Fibroblast of skin of abdomen (primary cell): ENCODE results near the gene ATXN1.
A peak's percentile ranks its signal among the peaks of the same experiment; 100 is the strongest.
"Not testable (repeated sequence)": the region's sequence is repeated elsewhere in the genome, so short reads cannot be mapped to it uniquely, and the experiment has no call there.

ENCODE experiments used
- DNase-seq: peaks from one replicate; pipeline ENCODE4 v3.0.0-alpha.2; 2013

Gene ATXN1

DNA sequence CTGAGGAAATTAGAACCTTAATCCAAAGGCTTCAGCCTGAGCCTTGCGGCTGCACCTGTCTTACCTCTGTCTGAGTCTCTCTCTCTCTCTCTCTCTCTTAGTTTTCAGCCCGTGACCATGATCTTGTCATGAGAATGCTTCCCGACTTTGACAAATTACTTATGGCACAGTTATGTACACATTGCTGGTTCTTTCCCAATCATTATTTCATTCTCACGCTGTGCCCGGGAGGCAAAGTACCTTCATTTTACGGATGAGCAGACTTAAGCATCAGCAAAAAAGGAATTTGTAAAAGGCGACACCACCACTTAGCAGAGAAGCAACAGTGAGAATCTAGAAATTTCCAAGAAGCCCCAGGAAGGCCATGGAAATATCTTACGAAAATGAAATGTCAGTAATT lies 468.3 kb downstream of the ATXN1 start:
- DNase-seq = no peak

GRCh38 chr6:16292432-16292831 lies 468.8 kb downstream of the ATXN1 start:
- DNase-seq = no peak

DNA sequence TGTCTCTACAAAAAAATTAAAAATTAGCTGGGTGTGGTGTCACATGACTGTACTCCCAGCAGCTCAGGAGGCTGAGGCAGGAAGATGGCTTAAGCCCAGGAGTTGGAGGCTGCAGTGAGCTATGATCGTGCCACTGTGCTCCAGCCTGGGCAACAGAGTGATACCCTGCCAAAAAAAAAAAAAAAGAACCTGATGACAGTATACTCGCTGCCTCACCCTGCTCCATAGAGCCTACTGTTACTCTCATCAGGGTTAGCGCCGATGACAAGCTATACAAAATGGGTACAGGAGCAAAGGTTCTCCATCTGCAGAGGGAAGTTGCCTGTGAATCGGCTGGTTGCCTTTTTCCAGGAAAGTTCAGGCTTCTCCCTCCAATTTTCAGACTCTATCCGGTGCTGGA lies 469.5 kb downstream of the ATXN1 start:
- no peak for DNase-seq

DNA sequence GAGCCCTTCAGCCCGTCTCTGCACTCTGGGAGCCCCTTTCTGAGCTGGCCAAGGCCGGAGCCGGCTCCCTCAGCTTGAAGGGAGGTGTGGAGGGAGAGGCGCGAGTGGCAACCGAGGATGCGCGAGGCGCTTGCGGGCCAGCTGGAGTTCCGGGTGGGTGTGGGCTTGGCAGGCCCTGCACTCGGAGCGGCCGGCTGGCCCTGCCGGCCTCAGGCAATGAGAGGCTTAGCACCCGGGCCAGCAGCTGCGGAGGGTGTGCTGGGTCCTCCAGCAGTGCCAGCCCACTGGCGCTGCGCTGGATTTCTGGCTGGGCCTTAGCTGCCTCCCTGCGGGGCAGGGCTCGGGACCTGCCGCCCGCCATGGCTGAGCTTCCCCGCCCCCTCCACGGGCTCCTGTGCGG lies 473.1 kb downstream of the ATXN1 start:
- no peak for DNase-seq

GRCh38 chr6:16286151-16286522 lies 475.1 kb downstream of the ATXN1 start:
- DNase-seq = peak; percentile 54

DNA sequence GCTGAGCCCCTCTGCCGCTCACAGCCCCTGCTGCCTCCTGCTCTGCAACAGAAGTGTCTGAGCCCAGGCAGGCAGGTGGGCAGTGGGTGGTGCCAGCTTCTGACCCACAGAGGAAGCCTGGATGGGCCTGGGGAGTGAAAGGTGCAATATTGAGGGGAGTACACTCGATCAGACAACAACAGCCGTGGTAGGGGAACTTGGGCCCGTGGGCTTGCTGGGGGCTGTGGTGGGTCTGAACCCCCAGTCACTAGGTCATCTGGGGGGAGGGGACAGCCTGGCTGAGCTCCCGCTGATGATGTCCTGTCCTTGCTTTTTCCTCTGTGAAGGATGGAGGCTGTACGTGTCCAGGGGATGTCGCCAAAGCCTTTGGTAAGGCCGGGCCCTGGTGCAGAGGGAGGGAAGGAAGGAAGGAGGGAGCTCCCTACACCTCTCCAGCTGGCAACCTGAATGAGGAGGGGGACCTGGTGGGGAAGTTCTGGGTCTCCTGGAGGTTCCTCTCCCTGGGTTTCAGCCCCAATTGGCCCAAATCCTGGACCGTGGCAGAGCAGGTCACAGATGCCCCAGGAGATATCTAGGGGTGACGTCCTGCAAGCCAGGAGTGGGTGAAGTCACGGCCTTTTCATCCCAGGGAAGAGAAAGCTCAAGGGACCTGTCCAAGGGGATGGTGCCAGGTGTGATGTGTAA lies 475.7 kb downstream of the ATXN1 start:
- no peak for DNase-seq

DNA sequence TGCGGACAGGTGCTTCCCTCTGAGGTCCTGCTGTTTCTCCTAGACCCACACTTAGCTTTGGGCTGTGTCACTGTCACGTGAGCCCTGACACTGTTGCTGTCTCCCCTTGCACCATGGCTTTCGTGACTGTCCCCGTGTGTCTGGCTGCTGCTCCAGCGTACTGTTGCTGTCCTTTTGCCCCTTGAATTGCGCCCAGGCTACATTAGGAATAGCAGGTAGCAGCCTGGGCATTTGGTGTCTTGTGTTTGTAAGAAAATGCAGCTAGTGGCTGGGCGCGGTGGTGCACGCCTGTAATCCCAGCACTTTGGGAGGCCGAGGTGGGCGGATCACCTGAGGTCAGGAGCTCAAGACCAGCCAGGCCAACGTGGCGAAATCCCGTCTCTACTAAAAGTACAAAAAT lies 476.8 kb downstream of the ATXN1 start:
- DNase-seq = no peak

DNA sequence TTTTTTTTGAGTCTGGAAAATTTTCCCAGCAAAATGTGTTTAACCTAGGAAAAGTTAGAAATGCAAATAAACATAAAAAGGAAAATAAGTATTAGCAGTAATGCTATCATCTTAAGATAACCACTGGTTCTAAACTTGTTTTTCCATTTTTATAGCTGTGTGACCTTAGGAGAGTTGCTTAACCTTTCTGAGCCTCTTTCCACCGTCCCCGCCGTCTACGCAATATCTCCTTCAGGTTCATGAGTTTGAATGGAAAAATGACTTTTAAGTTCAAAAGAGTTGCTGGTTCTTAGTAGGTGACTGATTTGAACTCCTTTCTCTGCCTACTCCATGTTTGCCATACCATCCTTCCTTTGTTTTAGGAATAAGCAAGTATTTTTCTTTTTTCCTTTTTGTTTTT lies 478.9 kb downstream of the ATXN1 start:
- no peak for DNase-seq

- DNase-seq = no peak
These were observed 482.0 kb downstream of the ATXN1 start for GRCh38 chr6:16279243-16279642.

DNA sequence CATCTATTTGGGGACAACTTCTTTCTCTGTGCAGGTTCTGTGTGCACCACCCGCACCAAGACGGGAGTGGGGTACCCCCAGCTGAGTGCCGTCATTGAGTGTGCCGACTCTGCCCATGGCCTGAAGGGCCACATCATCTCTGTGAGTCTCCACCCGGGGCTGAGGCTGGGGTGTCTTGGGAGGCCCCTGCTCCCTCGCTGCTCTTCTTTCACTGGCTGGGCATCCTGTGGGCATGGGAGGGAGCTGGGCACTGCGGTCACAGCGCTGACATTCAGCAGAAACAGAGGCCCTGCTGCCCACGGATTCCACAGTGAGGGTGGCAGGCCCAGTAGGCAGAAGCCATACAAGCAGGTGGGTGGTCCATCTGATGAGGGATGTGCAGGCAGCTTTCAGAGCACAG lies 482.5 kb downstream of the ATXN1 start:
- DNase-seq = no peak

DNA sequence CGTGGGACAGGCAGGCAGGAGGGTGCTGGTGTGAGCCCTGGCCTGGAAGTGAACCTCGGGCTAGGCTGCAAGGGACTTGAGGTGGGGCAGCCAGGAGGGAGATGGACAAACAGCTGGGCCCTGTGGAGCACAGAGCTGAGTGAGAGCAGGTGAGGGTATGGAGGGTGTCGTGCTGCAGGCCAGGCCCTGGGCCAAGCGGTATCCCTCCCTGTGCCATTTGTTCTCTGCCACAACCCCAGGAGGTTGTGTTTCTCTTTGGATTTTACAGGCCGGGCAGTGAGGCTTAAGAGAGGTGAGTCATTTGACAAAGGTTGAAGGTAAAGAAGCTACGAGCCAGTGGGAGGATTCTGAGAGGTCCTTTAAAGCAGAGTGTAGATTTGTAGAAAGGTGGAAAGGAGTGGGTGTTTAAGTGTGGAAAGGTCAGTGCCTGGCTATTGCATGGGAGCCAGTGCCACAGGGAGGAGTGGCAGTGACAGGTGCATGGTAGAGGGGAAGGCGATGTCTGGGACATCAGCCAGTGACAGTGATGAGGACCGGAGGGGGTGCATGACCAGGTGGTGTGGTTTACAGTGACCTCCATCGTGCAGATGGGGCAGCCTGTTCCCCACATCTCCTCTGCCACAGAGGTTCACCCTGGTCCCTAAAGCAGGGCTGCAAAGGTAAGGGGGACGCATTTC lies 483.1 kb downstream of the ATXN1 start:
- no peak for DNase-seq

- DNase-seq = peak; percentile 91
These were observed 483.9 kb downstream of the ATXN1 start for GRCh38 chr6:16277101-16277981.

GRCh38 chr6:16274885-16275589 lies 486.2 kb downstream of the ATXN1 start:
- no peak for DNase-seq

DNA sequence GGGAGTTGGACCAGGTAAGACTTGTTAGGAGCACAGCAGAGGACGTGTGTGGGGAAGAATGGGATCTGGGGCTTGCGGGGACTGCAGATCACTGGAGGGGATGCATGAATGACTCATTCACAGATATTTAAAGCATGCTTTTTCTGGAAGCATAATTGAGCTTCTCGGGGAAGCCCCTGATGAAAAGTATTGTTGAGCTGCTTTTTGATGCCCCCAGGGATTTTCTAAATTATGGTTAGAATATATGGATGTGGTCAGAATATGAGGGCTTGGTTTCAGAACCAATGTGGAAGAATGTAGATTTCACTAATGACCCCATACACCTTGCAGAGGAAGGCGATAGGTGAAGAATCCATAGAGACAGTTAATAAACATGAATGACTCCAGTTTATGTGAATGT lies 486.8 kb downstream of the ATXN1 start:
- DNase-seq = peak; percentile 28

DNA sequence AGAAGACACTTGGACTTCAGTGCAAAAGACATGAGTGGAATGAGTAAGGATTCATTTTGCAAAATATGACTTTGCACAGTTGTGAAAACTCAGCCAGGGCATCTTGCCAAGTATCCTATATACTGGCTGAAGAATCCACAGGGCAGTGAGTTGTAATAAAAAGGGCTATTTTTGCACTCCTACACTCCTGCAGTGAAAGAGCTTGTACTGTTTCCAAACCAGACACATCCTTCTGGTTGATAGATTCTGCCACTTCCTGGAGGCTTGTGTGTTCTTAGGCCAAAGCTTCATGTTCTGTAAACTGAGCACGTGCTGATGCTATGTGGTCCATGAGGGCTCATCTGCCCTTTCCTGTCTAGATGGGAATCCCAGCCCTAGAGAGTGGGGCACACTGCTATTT lies 488.0 kb downstream of the ATXN1 start:
- DNase-seq = peak; percentile 77

DNA sequence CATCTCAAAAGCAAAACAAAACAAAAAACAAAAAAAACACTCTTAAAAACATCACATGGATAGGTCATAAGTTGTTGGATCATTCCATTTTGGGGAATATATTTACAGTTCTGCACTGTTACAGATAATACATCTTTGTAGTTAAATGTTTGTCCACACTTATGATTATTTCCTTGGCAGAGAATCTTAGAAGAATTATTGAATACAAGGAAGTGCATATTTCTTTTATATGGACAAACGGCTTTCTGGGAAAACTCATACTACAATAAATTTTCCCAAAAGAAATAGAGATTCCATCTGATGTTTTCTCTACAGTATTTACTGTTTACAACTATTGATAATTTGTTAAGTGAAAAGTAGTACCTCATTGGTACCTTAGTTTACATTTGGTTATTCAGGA lies 489.1 kb downstream of the ATXN1 start:
- no peak for DNase-seq

DNA sequence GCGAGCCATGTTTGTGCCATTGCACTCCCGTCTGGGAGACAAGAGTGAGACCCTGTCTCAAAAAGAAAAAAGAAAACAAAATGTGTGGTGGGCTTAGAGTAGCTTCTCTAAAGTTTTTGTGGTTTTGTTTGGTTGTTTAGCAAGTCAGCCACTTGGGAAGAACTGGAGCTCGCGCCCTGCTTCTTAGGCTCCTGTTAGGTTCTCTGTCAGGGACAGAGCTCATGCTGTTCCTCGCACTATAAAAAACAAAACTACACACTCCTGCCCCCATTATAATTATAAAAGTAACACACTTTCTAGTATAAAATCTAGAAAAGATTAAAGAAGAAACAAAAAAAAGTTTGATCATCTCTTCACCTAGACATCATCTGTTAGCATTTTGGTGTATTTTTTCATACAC lies 489.8 kb downstream of the ATXN1 start:
- no peak for DNase-seq

DNA sequence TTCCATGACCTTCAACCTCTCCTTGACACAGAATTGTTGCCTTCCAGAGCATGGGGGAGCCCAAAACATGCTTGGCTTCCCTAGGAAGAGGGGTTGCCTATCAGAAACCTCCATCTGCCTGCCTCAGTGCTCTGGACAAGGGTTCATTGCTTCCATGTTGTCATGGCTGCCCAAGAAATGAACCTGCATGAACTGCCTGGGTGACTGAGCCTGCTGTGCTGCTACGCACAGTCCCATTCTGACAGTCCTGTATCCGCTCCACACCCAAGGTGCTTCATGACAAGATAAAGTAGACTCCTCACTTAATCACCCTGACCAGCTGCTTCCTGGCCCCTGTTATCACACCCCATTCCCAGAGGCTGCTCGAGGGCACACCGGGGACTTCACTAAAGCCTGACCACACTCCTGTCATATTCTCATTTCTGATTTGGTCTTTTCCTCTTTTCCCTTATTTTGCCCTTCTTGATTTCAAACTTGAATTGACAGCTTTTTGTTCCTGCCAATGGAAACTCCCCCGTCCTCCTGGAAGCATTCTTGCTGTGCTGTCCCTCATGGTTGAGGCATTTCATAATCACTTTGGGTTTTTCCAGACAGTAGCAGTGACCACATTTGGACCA lies 491.0 kb downstream of the ATXN1 start:
- no peak for DNase-seq

- not testable (repeated sequence) for DNase-seq
These were observed 491.7 kb downstream of the ATXN1 start for GRCh38 chr6:16269442-16270070.

- DNase-seq = peak; percentile 16
These were observed 493.6 kb downstream of the ATXN1 start for GRCh38 chr6:16267428-16268263.
